WTC11 (cell line): ENCODE results near the gene CARD19. TPM values are rescaled to one million over a fixed set of nuclear protein-coding genes. Genes with fewer than 3 reads are reported as not detected.

Experiments used
- ATAC-seq: fragments of 200-7000 bp; cut with Tn5 transposase; 2 replicates; pipeline ENCODE4 v1.10.0; 2021; ENCODE audit warnings: mild to moderate bottlenecking, moderate library complexity
- CTCF ChIA-PET: fragments of 300-600 bp; sonication (Branson Sonifier 250); formaldehyde crosslinking; loops from one replicate; lab custom pipeline; 2021; ENCODE audit warnings: antibody characterized with exemption; lab: Charles Lee
- POLR2A ChIA-PET: fragments of 350-600 bp; sonication (Branson Sonifier 250); formaldehyde crosslinking; loops from one replicate; lab custom pipeline; 2021; ENCODE audit warnings: antibody characterized with exemption; lab: Charles Lee
- DNase-seq: peaks from one replicate; pipeline ENCODE4 v3.0.0; 2021; ENCODE audit warnings: low spot score
- H3K27ac Mint-ChIP-seq: 2 replicates; pipeline ENCODE4 v1.8.0; 2021; ENCODE audit warnings: mixed read lengths
- H3K27me3 Mint-ChIP-seq: 2 replicates; pipeline ENCODE4 v1.8.0; 2021; ENCODE audit warnings: low read depth, mild to moderate bottlenecking, moderate library complexity, mixed read lengths
- H3K36me3 Mint-ChIP-seq: 2 replicates; pipeline ENCODE4 v1.8.0; 2021; ENCODE audit warnings: mixed read lengths
- H3K4me1 Mint-ChIP-seq: 2 replicates; pipeline ENCODE4 v1.8.0; 2022; ENCODE audit warnings: mixed read lengths
- H3K4me3 Mint-ChIP-seq: 2 replicates; pipeline ENCODE4 v1.8.0; 2021; ENCODE audit warnings: mild to moderate bottlenecking, moderate library complexity, mixed read lengths
- H3K9me3 Mint-ChIP-seq: 2 replicates; pipeline ENCODE4 v1.8.0; 2021; ENCODE audit warnings: mixed read lengths
- EMX1 ChIP-seq: fragments of 250-450 bp; sonication (Bioruptor Pico); IDR thresholded peaks from 2 replicates; pipeline ENCODE4 v1.8.0; 2021; ENCODE audit warnings: mild to moderate bottlenecking
- GRHL2 ChIP-seq: fragments of 250-450 bp; sonication (Bioruptor Pico); IDR thresholded peaks from 2 replicates; pipeline ENCODE4 v1.8.0; 2022; ENCODE audit warnings: mild to moderate bottlenecking, moderate library complexity; ENCODE audit not compliant: insufficient replicate concordance, severe bottlenecking
- HMGA2 ChIP-seq: fragments of 250-450 bp; sonication (Bioruptor Pico); IDR thresholded peaks from 2 replicates; pipeline ENCODE4 v1.4.0; 2021; ENCODE audit warnings: mild to moderate bottlenecking, moderate library complexity
- NFE2L1 ChIP-seq: sonication (generic); formaldehyde crosslinking; IDR thresholded peaks from 2 replicates; pipeline ENCODE4 v1.8.1; 2023; ENCODE audit warnings: missing genetic modification reagents
- NR3C1 ChIP-seq: sonication (generic); formaldehyde crosslinking; conservative IDR thresholded peaks from 2 replicates; pipeline ENCODE4 v1.8.1; 2023; ENCODE audit warnings: low read depth, mild to moderate bottlenecking, missing genetic modification reagents
- PRRX2 ChIP-seq: fragments of 250-450 bp; sonication (Bioruptor Pico); IDR thresholded peaks from 2 replicates; pipeline ENCODE4 v1.8.0; 2021; ENCODE audit warnings: mild to moderate bottlenecking
- RELA ChIP-seq: sonication (generic); formaldehyde crosslinking; IDR thresholded peaks from 2 replicates; pipeline ENCODE4 v1.8.1; 2022; ENCODE audit warnings: missing genetic modification reagents, mild to moderate bottlenecking, borderline replicate concordance
- SOX15 ChIP-seq: fragments of 250-450 bp; sonication (Bioruptor Pico); IDR thresholded peaks from 2 replicates; pipeline ENCODE4 v1.9.0; 2021; ENCODE audit warnings: mild to moderate bottlenecking
- ZNF317 ChIP-seq: sonication (generic); formaldehyde crosslinking; IDR thresholded peaks from 2 replicates; pipeline ENCODE4 v1.8.1; 2023; ENCODE audit warnings: low read depth, mild to moderate bottlenecking, moderate library complexity, missing genetic modification reagents, borderline replicate concordance
- ZNF423 ChIP-seq: fragments of 250-450 bp; sonication (Bioruptor Pico); IDR thresholded peaks from 2 replicates; pipeline ENCODE4 v2.1.2; 2022; ENCODE audit warnings: mild to moderate bottlenecking, moderate library complexity
- total RNA-seq: library from RNA; stranded (reverse); gene quantifications from 3 replicates; pipeline ENCODE4 v1.2.3, GENCODE V29; 2021
- TF ChIP-seq, protein P1 (sequence below): sonication (generic); formaldehyde crosslinking; IDR thresholded peaks from 2 replicates; pipeline ENCODE4 v1.8.1; 2023; ENCODE audit warnings: mild to moderate bottlenecking, missing genetic modification reagents, borderline replicate concordance
- TF ChIP-seq, protein P2 (sequence below): sonication (generic); formaldehyde crosslinking; IDR thresholded peaks from 2 replicates; pipeline ENCODE4 v1.8.0; 2022; ENCODE audit warnings: missing genetic modification reagents
- TF ChIP-seq, protein P3 (sequence below): sonication (generic); formaldehyde crosslinking; IDR thresholded peaks from 2 replicates; pipeline ENCODE4 v1.8.0; 2022; ENCODE audit warnings: mild to moderate bottlenecking, missing genetic modification reagents
- TF ChIP-seq, protein P4 (sequence below): fragments of 250-450 bp; sonication (Bioruptor Pico); IDR thresholded peaks from 2 replicates; pipeline ENCODE4 v1.9.0; 2021; ENCODE audit warnings: mild to moderate bottlenecking, borderline replicate concordance
- TF ChIP-seq, protein P5 (sequence below): fragments of 250-450 bp; sonication (Bioruptor Pico); IDR thresholded peaks from 2 replicates; pipeline ENCODE4 v1.9.0; 2021; ENCODE audit warnings: mild to moderate bottlenecking
- TF ChIP-seq, protein P6 (sequence below): fragments of 200-600 bp; IDR thresholded peaks from 2 replicates; pipeline ENCODE4 v1.8.0; 2022; ENCODE audit warnings: antibody characterized with exemption
- TF ChIP-seq, protein P7 (sequence below): sonication (generic); formaldehyde crosslinking; IDR thresholded peaks from 2 replicates; pipeline ENCODE4 v1.8.1; 2022; ENCODE audit warnings: low read depth, missing genetic modification reagents, borderline replicate concordance

The CARD19 gene
- total RNA-seq, 1 experiment from 2014 or later: 34.5 TPM

DNA sequence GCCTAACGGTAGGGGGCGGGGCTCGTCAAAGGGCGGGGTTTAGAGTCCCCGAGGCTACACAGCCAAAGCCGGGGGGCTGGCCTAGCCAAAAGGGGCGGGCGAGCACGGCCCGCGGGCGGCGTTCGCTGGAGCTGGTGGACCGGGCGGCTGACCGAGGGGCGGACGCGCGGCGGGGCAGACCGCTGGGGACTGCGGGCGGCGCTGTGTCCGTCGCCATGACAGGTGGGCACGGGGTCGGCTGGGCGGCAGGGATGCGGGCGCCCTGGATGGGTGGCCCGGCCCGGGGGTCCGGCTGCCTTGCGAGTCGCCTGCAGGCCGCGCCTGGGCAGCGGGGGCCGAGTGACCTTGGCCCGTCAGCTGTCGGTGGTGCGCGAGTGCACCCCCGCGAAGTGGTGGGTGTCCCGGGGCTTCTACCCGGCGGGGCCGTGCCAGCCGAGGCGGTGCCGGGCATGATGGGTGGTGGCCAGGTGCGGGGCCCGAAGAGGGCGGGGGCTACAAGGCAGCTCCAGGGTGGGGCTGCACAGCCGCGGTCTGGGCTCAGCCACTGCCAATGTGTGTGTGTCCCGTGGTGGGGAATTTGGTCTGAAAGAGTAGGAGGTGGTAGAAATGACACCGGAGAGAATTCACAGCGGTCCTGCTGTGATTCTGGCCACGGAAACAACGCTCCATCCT, at the start of gene CARD19 (continued):
- TF ChIP-seq, protein P1, sequence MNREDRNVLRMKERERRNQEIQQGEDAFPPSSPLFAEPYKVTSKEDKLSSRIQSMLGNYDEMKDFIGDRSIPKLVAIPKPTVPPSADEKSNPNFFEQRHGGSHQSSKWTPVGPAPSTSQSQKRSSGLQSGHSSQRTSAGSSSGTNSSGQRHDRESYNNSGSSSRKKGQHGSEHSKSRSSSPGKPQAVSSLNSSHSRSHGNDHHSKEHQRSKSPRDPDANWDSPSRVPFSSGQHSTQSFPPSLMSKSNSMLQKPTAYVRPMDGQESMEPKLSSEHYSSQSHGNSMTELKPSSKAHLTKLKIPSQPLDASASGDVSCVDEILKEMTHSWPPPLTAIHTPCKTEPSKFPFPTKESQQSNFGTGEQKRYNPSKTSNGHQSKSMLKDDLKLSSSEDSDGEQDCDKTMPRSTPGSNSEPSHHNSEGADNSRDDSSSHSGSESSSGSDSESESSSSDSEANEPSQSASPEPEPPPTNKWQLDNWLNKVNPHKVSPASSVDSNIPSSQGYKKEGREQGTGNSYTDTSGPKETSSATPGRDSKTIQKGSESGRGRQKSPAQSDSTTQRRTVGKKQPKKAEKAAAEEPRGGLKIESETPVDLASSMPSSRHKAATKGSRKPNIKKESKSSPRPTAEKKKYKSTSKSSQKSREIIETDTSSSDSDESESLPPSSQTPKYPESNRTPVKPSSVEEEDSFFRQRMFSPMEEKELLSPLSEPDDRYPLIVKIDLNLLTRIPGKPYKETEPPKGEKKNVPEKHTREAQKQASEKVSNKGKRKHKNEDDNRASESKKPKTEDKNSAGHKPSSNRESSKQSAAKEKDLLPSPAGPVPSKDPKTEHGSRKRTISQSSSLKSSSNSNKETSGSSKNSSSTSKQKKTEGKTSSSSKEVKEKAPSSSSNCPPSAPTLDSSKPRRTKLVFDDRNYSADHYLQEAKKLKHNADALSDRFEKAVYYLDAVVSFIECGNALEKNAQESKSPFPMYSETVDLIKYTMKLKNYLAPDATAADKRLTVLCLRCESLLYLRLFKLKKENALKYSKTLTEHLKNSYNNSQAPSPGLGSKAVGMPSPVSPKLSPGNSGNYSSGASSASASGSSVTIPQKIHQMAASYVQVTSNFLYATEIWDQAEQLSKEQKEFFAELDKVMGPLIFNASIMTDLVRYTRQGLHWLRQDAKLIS (CRISPR knock-in tag): no peak
- TF ChIP-seq, protein P2, sequence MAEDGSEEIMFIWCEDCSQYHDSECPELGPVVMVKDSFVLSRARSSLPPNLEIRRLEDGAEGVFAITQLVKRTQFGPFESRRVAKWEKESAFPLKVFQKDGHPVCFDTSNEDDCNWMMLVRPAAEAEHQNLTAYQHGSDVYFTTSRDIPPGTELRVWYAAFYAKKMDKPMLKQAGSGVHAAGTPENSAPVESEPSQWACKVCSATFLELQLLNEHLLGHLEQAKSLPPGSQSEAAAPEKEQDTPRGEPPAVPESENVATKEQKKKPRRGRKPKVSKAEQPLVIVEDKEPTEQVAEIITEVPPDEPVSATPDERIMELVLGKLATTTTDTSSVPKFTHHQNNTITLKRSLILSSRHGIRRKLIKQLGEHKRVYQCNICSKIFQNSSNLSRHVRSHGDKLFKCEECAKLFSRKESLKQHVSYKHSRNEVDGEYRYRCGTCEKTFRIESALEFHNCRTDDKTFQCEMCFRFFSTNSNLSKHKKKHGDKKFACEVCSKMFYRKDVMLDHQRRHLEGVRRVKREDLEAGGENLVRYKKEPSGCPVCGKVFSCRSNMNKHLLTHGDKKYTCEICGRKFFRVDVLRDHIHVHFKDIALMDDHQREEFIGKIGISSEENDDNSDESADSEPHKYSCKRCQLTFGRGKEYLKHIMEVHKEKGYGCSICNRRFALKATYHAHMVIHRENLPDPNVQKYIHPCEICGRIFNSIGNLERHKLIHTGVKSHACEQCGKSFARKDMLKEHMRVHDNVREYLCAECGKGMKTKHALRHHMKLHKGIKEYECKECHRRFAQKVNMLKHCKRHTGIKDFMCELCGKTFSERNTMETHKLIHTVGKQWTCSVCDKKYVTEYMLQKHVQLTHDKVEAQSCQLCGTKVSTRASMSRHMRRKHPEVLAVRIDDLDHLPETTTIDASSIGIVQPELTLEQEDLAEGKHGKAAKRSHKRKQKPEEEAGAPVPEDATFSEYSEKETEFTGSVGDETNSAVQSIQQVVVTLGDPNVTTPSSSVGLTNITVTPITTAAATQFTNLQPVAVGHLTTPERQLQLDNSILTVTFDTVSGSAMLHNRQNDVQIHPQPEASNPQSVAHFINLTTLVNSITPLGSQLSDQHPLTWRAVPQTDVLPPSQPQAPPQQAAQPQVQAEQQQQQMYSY (CRISPR knock-in tag): no peak
- TF ChIP-seq, protein P3, sequence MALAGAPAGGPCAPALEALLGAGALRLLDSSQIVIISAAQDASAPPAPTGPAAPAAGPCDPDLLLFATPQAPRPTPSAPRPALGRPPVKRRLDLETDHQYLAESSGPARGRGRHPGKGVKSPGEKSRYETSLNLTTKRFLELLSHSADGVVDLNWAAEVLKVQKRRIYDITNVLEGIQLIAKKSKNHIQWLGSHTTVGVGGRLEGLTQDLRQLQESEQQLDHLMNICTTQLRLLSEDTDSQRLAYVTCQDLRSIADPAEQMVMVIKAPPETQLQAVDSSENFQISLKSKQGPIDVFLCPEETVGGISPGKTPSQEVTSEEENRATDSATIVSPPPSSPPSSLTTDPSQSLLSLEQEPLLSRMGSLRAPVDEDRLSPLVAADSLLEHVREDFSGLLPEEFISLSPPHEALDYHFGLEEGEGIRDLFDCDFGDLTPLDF: no peak
- TF ChIP-seq RELA: no peak

DNA sequence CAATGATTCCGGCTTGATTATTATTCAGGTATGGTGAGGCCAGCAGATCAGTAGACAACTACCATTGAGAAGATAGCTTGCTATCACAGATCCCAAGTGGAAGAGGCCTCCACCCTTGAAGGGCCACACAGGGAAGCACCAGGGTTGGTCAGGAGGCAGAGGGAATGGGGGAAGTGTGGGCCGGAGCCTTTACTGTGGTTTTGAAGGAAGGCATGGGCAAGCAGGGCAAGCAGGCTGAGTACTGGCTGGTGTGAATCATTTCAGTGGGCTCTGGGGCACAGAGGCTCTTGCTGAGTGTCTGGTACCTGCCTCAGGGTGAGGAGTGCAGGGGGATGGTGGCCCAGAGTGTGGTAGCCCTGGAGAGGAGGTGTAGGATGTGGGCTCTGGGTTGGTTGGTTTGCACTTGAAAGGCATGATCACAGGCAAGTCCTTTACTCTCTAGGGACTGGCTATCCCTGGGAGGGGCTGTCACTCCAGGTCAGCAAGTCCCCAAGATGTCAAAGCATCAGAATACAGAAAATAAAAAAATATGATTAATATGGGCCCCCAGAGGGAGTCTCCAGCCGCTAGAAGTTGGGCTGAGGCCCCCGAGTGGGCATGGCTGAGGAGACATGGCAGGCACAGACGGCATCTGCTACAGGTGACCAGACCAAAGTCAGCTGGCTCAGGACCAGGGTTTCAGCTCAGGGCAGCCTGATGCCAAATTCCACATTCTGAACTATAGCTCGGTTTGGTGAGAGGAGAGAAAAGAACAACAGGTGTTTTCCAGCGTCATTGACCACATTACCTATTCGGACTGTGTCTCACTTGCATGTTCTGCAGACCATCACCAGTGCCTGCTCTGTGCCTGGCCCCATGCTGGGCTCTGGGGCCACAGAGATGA, 47.2 kb upstream of the CARD19 start:
- Mint-ChIP-seq H3K27me3 (no peaks in the 10 kb centered on the region; the same call in 1 of the 2 replicates), H3K4me1 (peaks cover 10% of the 10 kb centered on the region), H3K9me3 (peaks cover 10% of the 10 kb centered on the region), H3K4me3 (no peak overlapping the region), H3K36me3 (peaks cover 5% of the 10 kb centered on the region; the same call in 1 of the 2 replicates), H3K27ac (no peak overlapping the region)
- CTCF ChIA-PET: interaction anchor here (2.5 kb wide), 1 partner anchor 12 kb away, joined by 12 read pairs; no protein-coding TSS in a partner anchor
- POLR2A ChIA-PET: no interaction called here
- DNase-seq (no peak), ATAC-seq (no peak)
- TF ChIP-seq NFE2L1 (CRISPR knock-in tag) (no peak), SOX15 (CRISPR knock-in tag) (no peak), ZNF317 (no peak), PRRX2 (CRISPR knock-in tag) (no peak), HMGA2 (CRISPR knock-in tag) (no peak), GRHL2 (CRISPR knock-in tag) (no peak), NR3C1 (no peak), EMX1 (CRISPR knock-in tag) (no peak), ZNF423 (CRISPR knock-in tag) (no peak)
- TF ChIP-seq, protein P4, sequence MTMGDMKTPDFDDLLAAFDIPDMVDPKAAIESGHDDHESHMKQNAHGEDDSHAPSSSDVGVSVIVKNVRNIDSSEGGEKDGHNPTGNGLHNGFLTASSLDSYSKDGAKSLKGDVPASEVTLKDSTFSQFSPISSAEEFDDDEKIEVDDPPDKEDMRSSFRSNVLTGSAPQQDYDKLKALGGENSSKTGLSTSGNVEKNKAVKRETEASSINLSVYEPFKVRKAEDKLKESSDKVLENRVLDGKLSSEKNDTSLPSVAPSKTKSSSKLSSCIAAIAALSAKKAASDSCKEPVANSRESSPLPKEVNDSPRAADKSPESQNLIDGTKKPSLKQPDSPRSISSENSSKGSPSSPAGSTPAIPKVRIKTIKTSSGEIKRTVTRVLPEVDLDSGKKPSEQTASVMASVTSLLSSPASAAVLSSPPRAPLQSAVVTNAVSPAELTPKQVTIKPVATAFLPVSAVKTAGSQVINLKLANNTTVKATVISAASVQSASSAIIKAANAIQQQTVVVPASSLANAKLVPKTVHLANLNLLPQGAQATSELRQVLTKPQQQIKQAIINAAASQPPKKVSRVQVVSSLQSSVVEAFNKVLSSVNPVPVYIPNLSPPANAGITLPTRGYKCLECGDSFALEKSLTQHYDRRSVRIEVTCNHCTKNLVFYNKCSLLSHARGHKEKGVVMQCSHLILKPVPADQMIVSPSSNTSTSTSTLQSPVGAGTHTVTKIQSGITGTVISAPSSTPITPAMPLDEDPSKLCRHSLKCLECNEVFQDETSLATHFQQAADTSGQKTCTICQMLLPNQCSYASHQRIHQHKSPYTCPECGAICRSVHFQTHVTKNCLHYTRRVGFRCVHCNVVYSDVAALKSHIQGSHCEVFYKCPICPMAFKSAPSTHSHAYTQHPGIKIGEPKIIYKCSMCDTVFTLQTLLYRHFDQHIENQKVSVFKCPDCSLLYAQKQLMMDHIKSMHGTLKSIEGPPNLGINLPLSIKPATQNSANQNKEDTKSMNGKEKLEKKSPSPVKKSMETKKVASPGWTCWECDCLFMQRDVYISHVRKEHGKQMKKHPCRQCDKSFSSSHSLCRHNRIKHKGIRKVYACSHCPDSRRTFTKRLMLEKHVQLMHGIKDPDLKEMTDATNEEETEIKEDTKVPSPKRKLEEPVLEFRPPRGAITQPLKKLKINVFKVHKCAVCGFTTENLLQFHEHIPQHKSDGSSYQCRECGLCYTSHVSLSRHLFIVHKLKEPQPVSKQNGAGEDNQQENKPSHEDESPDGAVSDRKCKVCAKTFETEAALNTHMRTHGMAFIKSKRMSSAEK (CRISPR knock-in tag): no peak
- TF ChIP-seq, protein P5, sequence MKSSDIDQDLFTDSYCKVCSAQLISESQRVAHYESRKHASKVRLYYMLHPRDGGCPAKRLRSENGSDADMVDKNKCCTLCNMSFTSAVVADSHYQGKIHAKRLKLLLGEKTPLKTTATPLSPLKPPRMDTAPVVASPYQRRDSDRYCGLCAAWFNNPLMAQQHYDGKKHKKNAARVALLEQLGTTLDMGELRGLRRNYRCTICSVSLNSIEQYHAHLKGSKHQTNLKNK (CRISPR knock-in tag): no peak
- TF ChIP-seq, protein P6, sequence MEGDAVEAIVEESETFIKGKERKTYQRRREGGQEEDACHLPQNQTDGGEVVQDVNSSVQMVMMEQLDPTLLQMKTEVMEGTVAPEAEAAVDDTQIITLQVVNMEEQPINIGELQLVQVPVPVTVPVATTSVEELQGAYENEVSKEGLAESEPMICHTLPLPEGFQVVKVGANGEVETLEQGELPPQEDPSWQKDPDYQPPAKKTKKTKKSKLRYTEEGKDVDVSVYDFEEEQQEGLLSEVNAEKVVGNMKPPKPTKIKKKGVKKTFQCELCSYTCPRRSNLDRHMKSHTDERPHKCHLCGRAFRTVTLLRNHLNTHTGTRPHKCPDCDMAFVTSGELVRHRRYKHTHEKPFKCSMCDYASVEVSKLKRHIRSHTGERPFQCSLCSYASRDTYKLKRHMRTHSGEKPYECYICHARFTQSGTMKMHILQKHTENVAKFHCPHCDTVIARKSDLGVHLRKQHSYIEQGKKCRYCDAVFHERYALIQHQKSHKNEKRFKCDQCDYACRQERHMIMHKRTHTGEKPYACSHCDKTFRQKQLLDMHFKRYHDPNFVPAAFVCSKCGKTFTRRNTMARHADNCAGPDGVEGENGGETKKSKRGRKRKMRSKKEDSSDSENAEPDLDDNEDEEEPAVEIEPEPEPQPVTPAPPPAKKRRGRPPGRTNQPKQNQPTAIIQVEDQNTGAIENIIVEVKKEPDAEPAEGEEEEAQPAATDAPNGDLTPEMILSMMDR: no peak
- TF ChIP-seq, protein P7, sequence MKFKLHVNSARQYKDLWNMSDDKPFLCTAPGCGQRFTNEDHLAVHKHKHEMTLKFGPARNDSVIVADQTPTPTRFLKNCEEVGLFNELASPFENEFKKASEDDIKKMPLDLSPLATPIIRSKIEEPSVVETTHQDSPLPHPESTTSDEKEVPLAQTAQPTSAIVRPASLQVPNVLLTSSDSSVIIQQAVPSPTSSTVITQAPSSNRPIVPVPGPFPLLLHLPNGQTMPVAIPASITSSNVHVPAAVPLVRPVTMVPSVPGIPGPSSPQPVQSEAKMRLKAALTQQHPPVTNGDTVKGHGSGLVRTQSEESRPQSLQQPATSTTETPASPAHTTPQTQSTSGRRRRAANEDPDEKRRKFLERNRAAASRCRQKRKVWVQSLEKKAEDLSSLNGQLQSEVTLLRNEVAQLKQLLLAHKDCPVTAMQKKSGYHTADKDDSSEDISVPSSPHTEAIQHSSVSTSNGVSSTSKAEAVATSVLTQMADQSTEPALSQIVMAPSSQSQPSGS: no peak
